Neural cell (in vitro differentiated cells): Measurements from ENCODE around the gene EFCAB11. TPM values are rescaled to one million over a fixed set of nuclear protein-coding genes. Genes with fewer than 3 reads are reported as not detected.

ENCODE experiments used
- H2AFZ ChIP-seq: fragments of 200-600, 300-800 bp; sonication (generic), shearing (Covaris generic); 2 replicates; pipeline ENCODE4 v1.6.0; 2014; ENCODE audit warnings: low read depth, mild to moderate bottlenecking, antibody characterized with exemption, low read length, moderate library complexity
- H3F3A ChIP-seq: fragments of 200-600 bp; shearing (Covaris generic); 2 replicates; pipeline ENCODE4 v1.6.1; 2016; ENCODE audit warnings: mild to moderate bottlenecking, moderate library complexity, mixed read lengths, antibody characterized with exemption, low read length; ENCODE audit not compliant: insufficient read depth, poor library complexity, severe bottlenecking
- H3K27ac ChIP-seq: fragments of 200-600, 300-800 bp; sonication (generic), shearing (Covaris generic); 2 replicates; pipeline ENCODE4 v1.5.1; 2014; ENCODE audit warnings: mild to moderate bottlenecking, low read length, moderate library complexity
- H3K27me3 ChIP-seq: fragments of 300-800, 200-600 bp; sonication (generic), shearing (Covaris generic); 2 replicates; pipeline ENCODE4 v1.6.0; 2014; ENCODE audit warnings: mild to moderate bottlenecking, low read depth, low read length, moderate library complexity; ENCODE audit not compliant: insufficient read depth
- H3K36me3 ChIP-seq: fragments of 300-800, 200-600 bp; sonication (generic), shearing (Covaris generic); 2 replicates; pipeline ENCODE4 v1.5.1; 2014; ENCODE audit warnings: mild to moderate bottlenecking, antibody characterized with exemption, low read length, moderate library complexity; ENCODE audit not compliant: insufficient read depth
- H3K4me2 ChIP-seq: fragments of 300-800, 200-600 bp; sonication (generic), shearing (Covaris generic); 2 replicates; pipeline ENCODE4 v1.6.0; 2014; ENCODE audit warnings: mild to moderate bottlenecking, low read length
- H3K4me3 ChIP-seq: fragments of 300-800, 200-600 bp; sonication (generic), shearing (Covaris generic); 2 replicates; pipeline ENCODE4 v1.5.1; 2014; ENCODE audit warnings: mild to moderate bottlenecking, low read length, moderate library complexity
- H3K79me2 ChIP-seq: fragments of 200-600 bp; shearing (Covaris generic); replicated peaks from 2 replicates; pipeline ENCODE4 v1.6.0; 2014; ENCODE audit warnings: mild to moderate bottlenecking, low read length, moderate library complexity; ENCODE audit not compliant: insufficient read depth
- H3K9ac ChIP-seq: fragments of 300-800, 200-600 bp; sonication (generic), shearing (Covaris generic); 2 replicates; pipeline ENCODE4 v1.6.1; 2016; ENCODE audit warnings: mild to moderate bottlenecking, low read length, mixed read lengths
- H3K9me2 ChIP-seq: fragments of 200-600 bp; shearing (Covaris generic); 2 replicates; pipeline ENCODE4 v1.6.1; 2016; ENCODE audit warnings: mild to moderate bottlenecking, low read length, mixed read lengths; ENCODE audit not compliant: insufficient read depth
- H3K9me3 ChIP-seq: fragments of 200-600, 300-800 bp; sonication (generic), shearing (Covaris generic); 2 replicates; pipeline ENCODE4 v1.6.1; 2016; ENCODE audit warnings: mild to moderate bottlenecking, mixed run types, low read length, moderate library complexity, mixed read lengths
- H4K20me1 ChIP-seq: fragments of 200-600 bp; shearing (Covaris generic); 2 replicates; pipeline ENCODE4 v1.6.1; 2016; ENCODE audit warnings: mild to moderate bottlenecking, mixed run types; ENCODE audit not compliant: insufficient read depth
- EP300 ChIP-seq: fragments of 450-650 bp; conservative IDR thresholded peaks from 2 replicates; pipeline ENCODE4 v1.6.1; 2014; ENCODE audit warnings: antibody characterized with exemption, mild to moderate bottlenecking, moderate library complexity; ENCODE audit not compliant: poor library complexity, severe bottlenecking
- EZH2 ChIP-seq: fragments of 200-600, 300-800 bp; shearing (Covaris generic), sonication (generic); IDR thresholded peaks from 2 replicates; pipeline ENCODE4 v1.6.1; 2014; ENCODE audit warnings: antibody characterized with exemption, low read length, borderline replicate concordance, mild to moderate bottlenecking; ENCODE audit not compliant: insufficient read depth, poor library complexity, severe bottlenecking
- MXI1 ChIP-seq: fragments of 450-650 bp; conservative IDR thresholded peaks from 2 replicates; pipeline ENCODE4 v1.6.1; 2014; ENCODE audit warnings: antibody characterized with exemption, mild to moderate bottlenecking; ENCODE audit not compliant: poor library complexity, severe bottlenecking
- POLR2AphosphoS5 ChIP-seq: IDR thresholded peaks from 2 replicates; pipeline ENCODE4 v1.6.1; 2012
- RAD21 ChIP-seq: fragments of 450-650 bp; conservative IDR thresholded peaks from 2 replicates; pipeline ENCODE4 v1.6.1; 2014; ENCODE audit warnings: antibody characterized with exemption, mild to moderate bottlenecking, moderate library complexity
- REST ChIP-seq: IDR thresholded peaks from 2 replicates; pipeline ENCODE4 v1.6.1; 2012; ENCODE audit warnings: borderline replicate concordance
- SMC3 ChIP-seq: fragments of 450-650 bp; conservative IDR thresholded peaks from 2 replicates; pipeline ENCODE4 v1.6.1; 2014; ENCODE audit warnings: antibody characterized with exemption, mild to moderate bottlenecking, moderate library complexity; ENCODE audit not compliant: poor library complexity
- TAF1 ChIP-seq: IDR thresholded peaks from 2 replicates; pipeline ENCODE4 v1.6.1; 2012; ENCODE audit warnings: low read depth
- polyA plus RNA-seq: library from polyadenylated mRNA; depleted of rRNA; stranded (reverse); fragments of >200 nt; gene quantifications from 2 replicates; pipeline ENCODE4 v1.2.3, GENCODE V29; 2014
- TF ChIP-seq, protein P1 (sequence below): fragments of 450-650 bp; IDR thresholded peaks from 2 replicates; pipeline ENCODE4 v1.5.1; 2014; ENCODE audit warnings: antibody characterized with exemption, mild to moderate bottlenecking, moderate library complexity; ENCODE audit not compliant: poor library complexity, severe bottlenecking

EFCAB11 gene
- polyA plus RNA-seq, 1 donor from 2014 or later: 7.9 TPM

DNA sequence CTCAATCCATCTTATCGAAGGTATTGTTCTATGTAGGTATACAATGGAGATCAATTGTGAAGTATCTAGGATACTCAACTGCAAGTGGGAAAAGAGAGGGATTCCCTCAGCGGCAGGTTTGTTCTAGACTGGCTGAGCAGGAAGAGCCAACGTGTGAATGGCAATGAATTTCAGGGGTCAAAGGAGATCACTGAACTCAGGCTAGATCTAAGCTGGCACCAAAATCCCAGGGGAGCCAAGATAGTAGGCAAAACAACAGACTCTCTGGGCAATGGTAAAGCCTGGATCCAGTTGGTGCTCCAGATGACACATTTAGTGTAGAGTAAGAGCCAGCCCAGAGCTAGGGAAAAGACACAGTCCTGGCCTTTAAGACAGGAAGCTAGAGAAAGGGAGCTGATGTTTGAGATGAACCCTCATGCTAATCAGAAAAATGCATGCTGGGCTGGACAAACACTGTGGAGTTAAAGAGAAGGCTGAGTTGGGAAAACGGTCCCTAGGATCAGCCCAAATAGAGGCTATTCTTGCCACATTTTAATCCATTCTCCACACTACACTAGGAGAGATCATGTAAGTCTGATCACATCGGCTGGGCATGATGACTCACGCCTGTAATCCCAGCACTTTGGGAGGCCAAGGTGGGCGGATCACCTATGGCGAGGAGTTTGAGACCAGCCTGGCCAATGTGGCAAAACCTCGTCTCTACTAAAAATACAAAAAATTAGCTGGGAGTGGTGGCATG lies 45.6 kb downstream of the EFCAB11 start:
- H3K4me3 ChIP-seq: no peak overlapping the region
- no peaks in the 10 kb centered on the region for H3K36me3 ChIP-seq
- no peaks in the 10 kb centered on the region for H3K79me2 ChIP-seq
- H3K9me3 ChIP-seq: no peaks in the 10 kb centered on the region
- no peak overlapping the region for H3K27ac ChIP-seq
- no peak overlapping the region for H3K9ac ChIP-seq
- no peaks in the 10 kb centered on the region for H3K9me2 ChIP-seq
- H4K20me1 ChIP-seq: no peaks in the 10 kb centered on the region
- H3F3A ChIP-seq: no peaks in the 10 kb centered on the region
- H3K4me2 ChIP-seq: no peak overlapping the region
- H3K27me3 ChIP-seq: no peaks in the 10 kb centered on the region
- H2AFZ ChIP-seq: no peak overlapping the region
- TF ChIP-seq SMC3: no peak
- TF ChIP-seq, protein P1, sequence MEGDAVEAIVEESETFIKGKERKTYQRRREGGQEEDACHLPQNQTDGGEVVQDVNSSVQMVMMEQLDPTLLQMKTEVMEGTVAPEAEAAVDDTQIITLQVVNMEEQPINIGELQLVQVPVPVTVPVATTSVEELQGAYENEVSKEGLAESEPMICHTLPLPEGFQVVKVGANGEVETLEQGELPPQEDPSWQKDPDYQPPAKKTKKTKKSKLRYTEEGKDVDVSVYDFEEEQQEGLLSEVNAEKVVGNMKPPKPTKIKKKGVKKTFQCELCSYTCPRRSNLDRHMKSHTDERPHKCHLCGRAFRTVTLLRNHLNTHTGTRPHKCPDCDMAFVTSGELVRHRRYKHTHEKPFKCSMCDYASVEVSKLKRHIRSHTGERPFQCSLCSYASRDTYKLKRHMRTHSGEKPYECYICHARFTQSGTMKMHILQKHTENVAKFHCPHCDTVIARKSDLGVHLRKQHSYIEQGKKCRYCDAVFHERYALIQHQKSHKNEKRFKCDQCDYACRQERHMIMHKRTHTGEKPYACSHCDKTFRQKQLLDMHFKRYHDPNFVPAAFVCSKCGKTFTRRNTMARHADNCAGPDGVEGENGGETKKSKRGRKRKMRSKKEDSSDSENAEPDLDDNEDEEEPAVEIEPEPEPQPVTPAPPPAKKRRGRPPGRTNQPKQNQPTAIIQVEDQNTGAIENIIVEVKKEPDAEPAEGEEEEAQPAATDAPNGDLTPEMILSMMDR: no peak
- TF ChIP-seq TAF1: no peak
- no peak for TF ChIP-seq MXI1
- TF ChIP-seq POLR2AphosphoS5: no peak
- TF ChIP-seq EZH2: no peak
- no peak for TF ChIP-seq REST
- no peak for TF ChIP-seq RAD21

DNA sequence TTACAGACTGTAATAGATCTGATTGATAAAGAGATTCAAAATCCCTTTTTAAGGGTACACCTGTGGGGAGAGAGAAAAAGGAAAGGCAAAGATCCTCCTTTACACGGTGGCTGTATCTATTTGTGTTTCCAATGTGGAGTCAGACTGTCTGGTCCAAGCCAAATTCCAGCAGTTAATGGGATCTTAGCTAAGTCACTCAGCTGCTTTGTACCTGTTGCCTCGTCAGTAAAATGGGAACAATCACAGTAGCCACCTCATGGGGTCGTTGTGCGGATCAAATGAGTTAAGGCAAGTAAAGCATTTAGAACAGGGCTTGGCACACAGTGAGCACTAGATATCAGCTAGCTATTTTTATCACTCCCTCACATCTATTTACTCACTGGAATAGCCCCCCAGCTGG lies 46.9 kb downstream of the EFCAB11 start:
- TF ChIP-seq TAF1 (no peak), EP300 (no peak), REST (no peak), POLR2AphosphoS5 (no peak), MXI1 (no peak), EZH2 (no peak), SMC3 (no peak), RAD21 (no peak)
- TF ChIP-seq, protein P1: no peak
- Histone ChIP-seq H3K9ac (no peak overlapping the region), H3K79me2 (no peaks in the 10 kb centered on the region), H2AFZ (no peak overlapping the region), H3K27me3 (no peaks in the 10 kb centered on the region), H3F3A (no peaks in the 10 kb centered on the region), H3K9me2 (no peaks in the 10 kb centered on the region), H3K4me3 (no peak overlapping the region), H4K20me1 (no peaks in the 10 kb centered on the region), H3K9me3 (no peaks in the 10 kb centered on the region), H3K36me3 (no peaks in the 10 kb centered on the region), H3K27ac (no peak overlapping the region), H3K4me2 (no peak overlapping the region)
